ENCODE measurements around the gene CSTPP1. TPM values are rescaled to one million over a fixed set of nuclear protein-coding genes. Genes with fewer than 3 reads are reported as not detected.

CSTPP1 gene
- total and polyA plus RNA-seq, 4 donors: 12.5 to 26.0 (median 20.9) TPM

DNA sequence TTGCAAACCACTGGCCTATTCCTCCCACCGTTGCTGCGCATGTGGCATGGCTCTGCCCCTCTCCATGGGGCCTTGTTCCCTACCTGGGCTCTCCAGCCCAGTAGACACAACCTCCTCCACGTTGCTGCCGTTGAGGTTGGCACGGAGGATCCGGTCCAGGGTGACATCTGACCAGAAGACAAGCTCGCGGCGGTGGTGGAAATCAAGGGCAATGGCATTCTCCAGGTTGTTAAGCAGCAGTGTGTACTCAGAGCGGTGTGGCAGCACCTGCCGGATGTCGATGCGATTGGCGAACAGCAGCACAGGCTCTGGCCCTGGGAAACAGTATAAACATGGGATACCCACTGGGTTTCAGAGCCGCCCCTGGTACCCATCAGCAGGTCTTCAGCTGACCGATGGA lies 42.1 kb upstream of the CSTPP1 start:
- H3K36me3 ChIP-seq (ENCODE audit: control insufficient read depth in 1 of 2, insufficient read depth in 2 of 2, low read length in 1 of 2): no peaks in the 10 kb centered on the region
- WGBS, 2 donors: 93 to 97% methylated on average over 16 of the region's 16 CpGs
- no peak overlapping the region for H3K4me3 ChIP-seq (ENCODE audit: low read length in 2 of 2)
- no peaks in the 10 kb centered on the region for H3K9me3 ChIP-seq (ENCODE audit: control insufficient read depth, low read length)
- ATAC-seq (ENCODE audit: low FRiP score): no peak
- H3K27me3 ChIP-seq (ENCODE audit: control insufficient read depth in 1 of 2, insufficient read depth in 2 of 2, low read length in 1 of 2): no peaks in the 10 kb centered on the region
- peak in 1 of 2 donors; percentile 65 for DNase-seq
- H3K4me1 ChIP-seq (ENCODE audit: control insufficient read depth in 1 of 2, insufficient read depth in 2 of 2, low read length in 2 of 2): no peaks in the 10 kb centered on the region
- intact Hi-C loops (cut with DNase I): loop anchor here in 1 of 2 donors (5.0 kb wide), 1 partner anchor 463 kb away; no protein-coding TSS in a partner anchor
- no peak overlapping the region for H3K27ac ChIP-seq (ENCODE audit: low read depth in 1 of 2, low read length in 2 of 2)

DNA sequence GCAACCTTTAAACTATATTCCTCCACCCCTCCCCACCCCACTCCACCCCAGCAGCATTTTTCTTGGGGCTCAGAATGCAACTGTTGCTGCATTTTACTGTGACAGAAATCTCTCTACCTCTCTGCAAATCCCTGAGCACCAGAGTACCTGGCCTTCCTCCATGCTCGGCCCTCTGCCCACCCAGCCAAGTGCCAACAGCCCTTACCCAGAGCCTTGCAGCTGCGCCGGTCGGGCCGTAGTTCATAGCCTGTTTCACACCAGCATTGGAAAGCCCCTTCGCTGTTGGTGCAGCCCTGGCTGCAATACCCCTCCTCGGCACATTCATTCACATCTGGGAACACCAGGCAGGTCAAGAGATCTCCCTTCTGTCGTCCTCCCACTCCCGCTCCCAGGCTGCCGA lies 41.6 kb upstream of the CSTPP1 start:
- no peak overlapping the region for H3K4me3 ChIP-seq (ENCODE audit: low read length in 2 of 2)
- DNase-seq (peak in 1 of 2 donors; percentile 71), ATAC-seq (ENCODE audit: low FRiP score) (no peak)
- intact Hi-C loops (cut with DNase I): loop anchor here in 1 of 2 donors (5.0 kb wide), 1 partner anchor 462 kb away; no protein-coding TSS in a partner anchor
- no peaks in the 10 kb centered on the region for H3K9me3 ChIP-seq (ENCODE audit: control insufficient read depth, low read length)
- H3K27me3 ChIP-seq (ENCODE audit: control insufficient read depth in 1 of 2, insufficient read depth in 2 of 2, low read length in 1 of 2): no peaks in the 10 kb centered on the region
- WGBS, 2 donors: 87 to 90% methylated on average over 10 of the region's 10 CpGs
- no peaks in the 10 kb centered on the region for H3K4me1 ChIP-seq (ENCODE audit: control insufficient read depth in 1 of 2, insufficient read depth in 2 of 2, low read length in 2 of 2)
- no peak overlapping the region for H3K27ac ChIP-seq (ENCODE audit: low read depth in 1 of 2, low read length in 2 of 2)
- no peaks in the 10 kb centered on the region for H3K36me3 ChIP-seq (ENCODE audit: control insufficient read depth in 1 of 2, insufficient read depth in 2 of 2, low read length in 1 of 2)

DNA sequence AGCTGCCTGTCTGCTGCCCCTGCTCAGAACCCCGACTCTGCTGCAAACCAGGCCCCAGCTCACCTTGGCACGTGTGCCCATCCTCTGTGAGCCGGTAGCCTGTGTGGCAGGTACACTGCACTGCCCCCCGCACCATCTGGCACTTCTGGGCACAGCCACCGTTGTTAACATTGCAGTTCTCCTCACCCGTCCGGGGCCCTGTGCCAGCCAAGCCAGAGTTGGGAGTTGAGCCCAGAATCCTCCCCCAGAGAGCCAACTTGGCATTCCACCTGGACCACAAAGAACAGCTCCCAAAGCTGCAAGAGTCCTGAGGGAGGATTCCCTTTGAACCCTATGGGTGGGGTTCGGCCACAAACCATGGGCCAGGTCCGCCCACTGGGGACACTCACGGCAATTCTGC lies 40.7 kb upstream of the CSTPP1 start:
- Histone ChIP-seq H3K9me3 (ENCODE audit: control insufficient read depth, low read length) (no peaks in the 10 kb centered on the region), H3K4me1 (ENCODE audit: control insufficient read depth in 1 of 2, insufficient read depth in 2 of 2, low read length in 2 of 2) (no peaks in the 10 kb centered on the region), H3K27ac (ENCODE audit: low read depth in 1 of 2, low read length in 2 of 2) (no peak overlapping the region), H3K4me3 (ENCODE audit: low read length in 2 of 2) (no peak overlapping the region), H3K36me3 (ENCODE audit: control insufficient read depth in 1 of 2, insufficient read depth in 2 of 2, low read length in 1 of 2) (no peaks in the 10 kb centered on the region), H3K27me3 (ENCODE audit: control insufficient read depth in 1 of 2, insufficient read depth in 2 of 2, low read length in 1 of 2) (no peaks in the 10 kb centered on the region)
- WGBS, 2 donors: 26 to 29% methylated on average over 10 of the region's 10 CpGs
- ATAC-seq (ENCODE audit: low FRiP score) (peak; percentile 60), DNase-seq (peak in 1 of 2 donors; percentile 80)
- intact Hi-C loops (cut with DNase I): no loop called here

DNA sequence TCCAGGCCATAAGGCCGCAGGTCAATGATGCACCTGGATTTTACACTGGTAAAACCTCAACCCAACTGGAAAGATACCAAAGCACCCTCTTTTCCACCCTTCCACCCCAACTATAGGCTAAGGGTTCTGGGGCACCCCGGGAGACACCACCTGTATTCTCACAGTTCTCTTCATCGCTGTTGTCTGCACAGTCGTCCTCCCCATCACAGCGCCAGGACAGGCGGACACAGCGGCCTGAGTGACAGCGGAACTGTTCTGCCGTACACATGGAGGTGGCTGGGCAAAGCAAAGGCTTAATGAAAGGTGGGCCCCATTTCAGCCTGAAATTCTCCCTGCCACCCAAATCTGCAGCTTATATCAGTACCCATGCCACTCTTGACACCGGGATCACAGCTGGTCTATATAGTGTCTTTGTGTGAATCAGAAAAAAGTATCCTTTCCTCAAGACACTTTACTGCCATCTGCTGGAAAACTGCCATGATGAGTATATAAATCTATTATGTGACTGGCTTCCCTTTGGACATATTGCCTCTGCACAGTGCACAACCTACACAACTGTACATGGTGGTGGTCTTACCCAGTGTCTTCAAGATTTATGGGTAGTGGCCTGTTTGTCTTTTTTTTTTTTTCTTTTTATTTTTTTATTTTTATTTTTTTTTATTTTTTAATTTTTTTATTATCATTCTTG lies 39.7 kb upstream of the CSTPP1 start:
- Histone ChIP-seq H3K36me3 (ENCODE audit: control insufficient read depth in 1 of 2, insufficient read depth in 2 of 2, low read length in 1 of 2) (no peaks in the 10 kb centered on the region), H3K27ac (ENCODE audit: low read depth in 1 of 2, low read length in 2 of 2) (no peak overlapping the region), H3K4me1 (ENCODE audit: control insufficient read depth in 1 of 2, insufficient read depth in 2 of 2, low read length in 2 of 2) (no peaks in the 10 kb centered on the region), H3K4me3 (ENCODE audit: low read length in 2 of 2) (no peak overlapping the region), H3K27me3 (ENCODE audit: control insufficient read depth in 1 of 2, insufficient read depth in 2 of 2, low read length in 1 of 2) (no peaks in the 10 kb centered on the region), H3K9me3 (ENCODE audit: control insufficient read depth, low read length) (no peaks in the 10 kb centered on the region)
- DNase-seq (peak in 1 of 2 donors; percentile 62), ATAC-seq (ENCODE audit: low FRiP score) (no peak)
- 96 to 97% methylated on average over 10 of the region's 10 CpGs for WGBS, 2 donors
- intact Hi-C loops (cut with DNase I): no loop called here

DNA sequence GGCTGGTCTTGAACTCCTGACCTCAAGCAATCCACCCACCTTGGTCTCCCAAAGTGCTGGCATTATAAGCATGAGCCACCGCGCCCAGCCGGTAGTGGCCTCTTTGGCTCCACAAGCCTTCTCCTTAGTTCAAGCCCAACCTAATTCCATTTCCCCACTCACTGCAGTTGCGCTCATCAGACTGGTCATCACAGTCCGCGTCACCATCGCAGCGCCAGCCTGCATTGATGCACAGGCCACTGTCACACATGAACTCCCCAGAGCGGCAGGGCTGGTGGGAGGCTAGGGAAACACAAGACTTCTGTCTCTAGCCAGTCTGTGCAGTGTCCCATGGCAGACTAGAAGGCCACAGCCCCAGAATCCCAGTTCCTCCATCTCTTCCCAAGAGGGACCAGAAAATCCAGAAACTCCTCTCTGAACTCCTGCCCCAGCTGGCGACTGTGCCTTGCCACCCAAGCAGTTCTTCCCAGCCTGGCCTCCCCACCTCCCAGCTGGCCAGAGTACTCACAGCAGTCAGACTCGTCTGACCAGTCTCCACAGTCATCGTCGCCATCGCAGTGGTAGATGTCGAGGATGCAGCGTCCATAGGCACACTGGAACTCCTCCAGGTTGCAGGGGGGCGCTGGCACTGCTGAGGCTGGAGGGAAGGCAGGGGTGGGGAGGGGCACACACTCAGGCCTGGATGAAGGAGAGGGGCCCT lies 38.0 kb upstream of the CSTPP1 start:
- no peak overlapping the region for H3K27ac ChIP-seq (ENCODE audit: low read depth in 1 of 2, low read length in 2 of 2)
- intact Hi-C loops (cut with DNase I): no loop called here
- peak in 1 of 2 donors; percentile 36 for DNase-seq
- no peaks in the 10 kb centered on the region for H3K27me3 ChIP-seq (ENCODE audit: control insufficient read depth in 1 of 2, insufficient read depth in 2 of 2, low read length in 1 of 2)
- no peaks in the 10 kb centered on the region for H3K9me3 ChIP-seq (ENCODE audit: control insufficient read depth, low read length)
- no peak for ATAC-seq (ENCODE audit: low FRiP score)
- no peak overlapping the region for H3K4me3 ChIP-seq (ENCODE audit: low read length in 2 of 2)
- no peaks in the 10 kb centered on the region for H3K36me3 ChIP-seq (ENCODE audit: control insufficient read depth in 1 of 2, insufficient read depth in 2 of 2, low read length in 1 of 2)
- H3K4me1 ChIP-seq (ENCODE audit: control insufficient read depth in 1 of 2, insufficient read depth in 2 of 2, low read length in 2 of 2): no peaks in the 10 kb centered on the region
- 96% methylated on average over 17 of the region's 17 CpGs for WGBS, 2 donors

DNA sequence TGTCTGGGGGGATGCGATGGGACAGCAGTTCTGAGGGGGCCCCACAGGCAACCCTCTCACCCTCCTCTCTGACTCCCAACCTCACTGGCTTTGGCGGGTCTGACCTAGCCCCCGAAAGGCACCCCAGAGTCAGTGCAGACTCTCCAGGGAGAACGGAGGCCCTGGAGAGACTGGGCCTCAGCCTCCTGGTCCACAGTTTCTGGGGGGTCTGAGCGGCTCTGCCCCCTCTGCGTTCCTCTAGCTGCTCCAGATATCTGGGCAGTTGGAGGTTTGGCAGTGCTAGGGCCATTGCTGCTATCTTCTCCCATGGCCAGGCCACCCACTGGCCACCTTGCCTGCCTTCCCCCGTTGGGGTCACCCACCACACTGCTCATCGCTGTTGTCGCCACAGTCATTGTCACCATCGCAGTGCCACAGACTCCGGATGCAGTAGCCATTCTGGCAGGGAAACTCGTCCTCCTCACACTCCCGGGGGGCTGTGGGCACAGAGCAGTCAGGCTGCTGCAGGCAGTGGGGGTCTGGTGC lies 37.0 kb upstream of the CSTPP1 start:
- intact Hi-C loops (cut with DNase I): no loop called here
- no peaks in the 10 kb centered on the region for H3K9me3 ChIP-seq (ENCODE audit: control insufficient read depth, low read length)
- ATAC-seq (ENCODE audit: low FRiP score) (no peak), DNase-seq (peak; percentile 25 to 66)
- no peak overlapping the region for H3K27ac ChIP-seq (ENCODE audit: low read depth in 1 of 2, low read length in 2 of 2)
- H3K4me1 ChIP-seq (ENCODE audit: control insufficient read depth in 1 of 2, insufficient read depth in 2 of 2, low read length in 2 of 2): no peaks in the 10 kb centered on the region
- no peak overlapping the region for H3K4me3 ChIP-seq (ENCODE audit: low read length in 2 of 2)
- H3K27me3 ChIP-seq (ENCODE audit: control insufficient read depth in 1 of 2, insufficient read depth in 2 of 2, low read length in 1 of 2): no peaks in the 10 kb centered on the region
- no peaks in the 10 kb centered on the region for H3K36me3 ChIP-seq (ENCODE audit: control insufficient read depth in 1 of 2, insufficient read depth in 2 of 2, low read length in 1 of 2)
- 90 to 96% methylated on average over 13 of the region's 13 CpGs for WGBS, 2 donors

DNA sequence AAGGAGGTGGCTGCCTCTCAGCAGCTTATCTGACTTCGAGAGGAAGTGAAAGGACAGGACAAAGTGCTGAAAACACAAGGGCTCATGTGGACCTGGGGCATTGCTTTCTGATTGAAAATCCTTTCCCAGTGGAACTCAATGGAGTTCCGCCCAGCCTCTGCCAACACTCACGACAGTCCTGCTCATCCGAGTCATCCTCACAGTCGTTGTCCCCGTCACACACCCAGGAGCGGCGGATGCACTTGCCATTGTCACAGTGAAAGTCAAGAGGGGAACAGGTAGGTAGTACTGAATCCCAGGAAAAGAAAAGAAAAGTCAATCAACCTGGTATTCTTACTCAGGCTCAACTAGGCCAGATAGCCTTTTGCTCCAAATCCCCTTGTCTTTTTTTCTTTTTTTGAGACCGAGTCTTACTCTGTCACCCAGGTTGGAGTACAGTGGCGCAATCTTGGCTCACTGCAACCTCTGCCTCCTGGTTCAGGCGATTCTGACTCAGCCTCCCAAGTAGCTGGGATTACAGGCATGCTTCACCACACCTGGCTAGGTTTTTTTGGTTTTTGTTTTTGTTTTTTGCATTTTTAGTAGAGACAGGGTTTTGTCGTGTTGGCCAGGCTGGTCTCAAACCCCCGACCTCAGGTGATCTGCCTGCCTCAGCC lies 36.3 kb upstream of the CSTPP1 start:
- Histone ChIP-seq H3K4me3 (ENCODE audit: low read length in 2 of 2) (no peak overlapping the region), H3K4me1 (ENCODE audit: control insufficient read depth in 1 of 2, insufficient read depth in 2 of 2, low read length in 2 of 2) (no peaks in the 10 kb centered on the region), H3K36me3 (ENCODE audit: control insufficient read depth in 1 of 2, insufficient read depth in 2 of 2, low read length in 1 of 2) (no peaks in the 10 kb centered on the region), H3K9me3 (ENCODE audit: control insufficient read depth, low read length) (no peaks in the 10 kb centered on the region), H3K27ac (ENCODE audit: low read depth in 1 of 2, low read length in 2 of 2) (no peak overlapping the region), H3K27me3 (ENCODE audit: control insufficient read depth in 1 of 2, insufficient read depth in 2 of 2, low read length in 1 of 2) (no peaks in the 10 kb centered on the region)
- DNase-seq (peak; percentile 0 to 4), ATAC-seq (ENCODE audit: low FRiP score) (no peak)
- WGBS, 2 donors: 90 to 93% methylated on average over 13 of the region's 13 CpGs
- intact Hi-C loops (cut with DNase I): no loop called here

DNA sequence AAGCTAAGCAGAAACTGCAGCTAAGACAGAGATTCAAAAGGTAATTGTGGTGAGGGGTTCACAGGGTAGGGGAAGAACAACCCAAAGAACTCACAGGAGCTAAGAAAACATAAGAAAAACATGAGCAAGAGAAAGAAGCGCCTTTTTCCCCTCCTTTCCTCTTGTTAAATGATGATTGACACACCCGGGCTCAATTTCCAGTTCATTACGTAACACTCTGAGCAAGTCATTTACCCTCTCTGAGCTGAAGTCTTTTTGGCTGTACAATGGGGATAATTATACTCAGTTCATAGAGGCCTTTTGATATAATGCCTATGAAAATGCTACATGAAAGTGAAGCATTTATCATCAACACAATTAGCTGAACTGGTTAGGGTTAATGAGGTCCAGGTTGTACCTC lies 35.4 kb upstream of the CSTPP1 start:
- DNase-seq (no peak), ATAC-seq (ENCODE audit: low FRiP score) (no peak)
- no peak overlapping the region for H3K4me3 ChIP-seq (ENCODE audit: low read length in 2 of 2)
- no peaks in the 10 kb centered on the region for H3K27me3 ChIP-seq (ENCODE audit: control insufficient read depth in 1 of 2, insufficient read depth in 2 of 2, low read length in 1 of 2)
- H3K36me3 ChIP-seq (ENCODE audit: control insufficient read depth in 1 of 2, insufficient read depth in 2 of 2, low read length in 1 of 2): no peaks in the 10 kb centered on the region
- no peak overlapping the region for H3K27ac ChIP-seq (ENCODE audit: low read depth in 1 of 2, low read length in 2 of 2)
- whole genome bisulfite sequencing, 2 donors: 88 to 90% methylated on average over 3 of the region's 3 CpGs
- H3K9me3 ChIP-seq (ENCODE audit: control insufficient read depth, low read length): no peaks in the 10 kb centered on the region
- H3K4me1 ChIP-seq (ENCODE audit: control insufficient read depth in 1 of 2, insufficient read depth in 2 of 2, low read length in 2 of 2): no peaks in the 10 kb centered on the region
- intact Hi-C loops (cut with DNase I): no loop called here

All from aorta (tissue), 5 donors.